Breast epithelium (tissue), 3 donors: ENCODE data around the gene ADAMTS17.

ENCODE experiments used
- CTCF ChIP-seq, 3 donors: fragments of 450-650 bp; IDR thresholded peaks; one replicate each; pipeline ENCODE4 v1.5.1; 2016 to 2017; ENCODE audit warnings: antibody characterized with exemption in 3 of 3, mild to moderate bottlenecking in 3 of 3, moderate library complexity in 3 of 3
- POLR2AphosphoS5 ChIP-seq, 3 donors: sonication (generic); formaldehyde crosslinking; IDR thresholded peaks; one replicate each; pipeline ENCODE4 v1.6.1; 2017; ENCODE audit warnings: antibody characterized with exemption in 3 of 3

DNA sequence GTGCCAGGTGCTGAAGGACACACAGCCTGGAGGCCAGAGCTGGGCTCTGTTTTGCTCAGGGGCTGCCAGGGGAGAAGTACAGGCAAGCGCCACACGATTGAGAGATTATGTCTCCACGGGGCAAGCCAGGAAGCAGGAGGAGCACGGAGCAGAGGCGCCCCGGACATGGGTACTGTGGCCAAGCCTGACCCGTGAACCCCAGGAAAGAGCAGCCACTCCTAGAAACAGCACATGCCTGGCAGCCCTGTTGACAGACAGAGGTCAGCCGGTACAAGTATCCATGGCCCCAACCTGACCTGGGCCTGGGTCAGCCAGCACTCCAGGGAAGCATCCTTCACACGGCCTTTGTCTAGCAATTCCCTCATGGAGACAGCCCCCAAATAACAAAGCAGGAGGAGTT, 89.4 kb downstream of the ADAMTS17 start:
- no peak for TF ChIP-seq POLR2AphosphoS5 (IDR thresholded peaks at IDR 0.05)
- no peak for TF ChIP-seq CTCF (IDR thresholded peaks at IDR 0.05)
